Sigmoid colon (tissue), 7 donors: ENCODE results near the gene LYSMD1. TPM values are rescaled to one million over a fixed set of nuclear protein-coding genes. Genes with fewer than 3 reads are reported as not detected.
"Not testable (repeated sequence)": the region's sequence is repeated elsewhere in the genome, so short reads cannot be mapped to it uniquely, and the experiment has no call there.

Experiments used
- DNase-seq: peaks from one replicate; pipeline ENCODE4 v3.0.0-alpha.2; 2019
- H3K27ac ChIP-seq, 4 donors: fragments of 200-600 bp; sonication (generic); one replicate each; pipeline ENCODE4 v1.5.1; 2016 to 2019; ENCODE audit warnings: mild to moderate bottlenecking in 1 of 4
- H3K27me3 ChIP-seq, 3 donors: fragments of 200-600 bp; sonication (generic); one replicate each; pipeline ENCODE4 v1.5.1; 2019; ENCODE audit warnings: mild to moderate bottlenecking in 1 of 3
- H3K36me3 ChIP-seq, 4 donors: fragments of 200-600 bp; sonication (generic); one replicate each; pipeline ENCODE4 v1.5.1; 2016 to 2019
- H3K4me1 ChIP-seq, 4 donors: fragments of 200-600 bp; sonication (generic); one replicate each; pipeline ENCODE4 v1.5.1; 2017 to 2019
- H3K4me3 ChIP-seq, 4 donors: fragments of 200-600 bp; sonication (generic); one replicate each; pipeline ENCODE4 v1.5.1; 2017 to 2019; ENCODE audit warnings: mild to moderate bottlenecking in 2 of 4, moderate library complexity in 1 of 4
- H3K9me3 ChIP-seq, 4 donors: fragments of 200-600 bp in 3 of 4; sonication (generic) in 3 of 4; one replicate each; pipeline versions ENCODE4 v1.5.1 to v1.6.1; 2013 to 2019
- EP300 ChIP-seq, 4 donors: sonication (generic); formaldehyde crosslinking; IDR thresholded peaks; one replicate each; pipeline ENCODE4 v1.6.1; 2017; ENCODE audit warnings: antibody characterized with exemption in 4 of 4
- POLR2A ChIP-seq, 2 donors: fragments of 450-650 bp; IDR thresholded peaks; one replicate each; pipeline ENCODE4 v1.6.1; 2016; ENCODE audit warnings: antibody characterized with exemption in 2 of 2, mild to moderate bottlenecking in 2 of 2, moderate library complexity in 2 of 2
- POLR2AphosphoS5 ChIP-seq, 4 donors: sonication (generic); formaldehyde crosslinking; IDR thresholded peaks; one replicate each; pipeline ENCODE4 v1.6.1; 2017; ENCODE audit warnings: antibody characterized with exemption in 4 of 4
- WGBS, 2 donors: extraction: QIAGEN DNeasy Blood & Tissue Kit; methylation state at CpG; one replicate each; pipeline ENCODE4 v1.1.7; 2013; 5-methylcytosine and 5-hydroxymethylcytosine counted together
- intact Hi-C: fragments of 100-400 bp; cut with DNase I; formaldehyde crosslinking; loops from one replicate; pipeline ENCODE4 v1.15.1; 2023
- polyA plus RNA-seq, 3 donors: library from polyadenylated mRNA; stranded (reverse); fragments of 200-250 nt; gene quantifications; one replicate each; pipeline ENCODE4 v1.2.3, GENCODE V29; 2013
- total RNA-seq, 4 donors: library from RNA; depleted of rRNA; stranded (reverse); fragments of >200 nt; gene quantifications; one replicate each; pipeline ENCODE4 v1.1.0, GENCODE V29; 2016
- TF ChIP-seq, protein P1 (sequence below), 4 experiments: fragments of 450-650 bp in 3 of 4; fragments of 200-600 bp in 1 of 4; IDR thresholded peaks; one replicate each; pipeline ENCODE4 v1.5.1; 2016 to 2019; ENCODE audit warnings: antibody characterized with exemption in 4 of 4, mild to moderate bottlenecking in 3 of 4, moderate library complexity in 2 of 4
- donor health status: healthy with polysubstance abuse.
- donor health status: Bipolar disorder and iron deficiency.
- donor health status: healthy.

Gene LYSMD1
- total RNA-seq = 10 to 100 TPM; 15.5 to 22.7 (median 19.0) TPM
- polyA plus RNA-seq = 1 to 10 TPM; 4.2 to 7.9 (median 7.8) TPM

DNA sequence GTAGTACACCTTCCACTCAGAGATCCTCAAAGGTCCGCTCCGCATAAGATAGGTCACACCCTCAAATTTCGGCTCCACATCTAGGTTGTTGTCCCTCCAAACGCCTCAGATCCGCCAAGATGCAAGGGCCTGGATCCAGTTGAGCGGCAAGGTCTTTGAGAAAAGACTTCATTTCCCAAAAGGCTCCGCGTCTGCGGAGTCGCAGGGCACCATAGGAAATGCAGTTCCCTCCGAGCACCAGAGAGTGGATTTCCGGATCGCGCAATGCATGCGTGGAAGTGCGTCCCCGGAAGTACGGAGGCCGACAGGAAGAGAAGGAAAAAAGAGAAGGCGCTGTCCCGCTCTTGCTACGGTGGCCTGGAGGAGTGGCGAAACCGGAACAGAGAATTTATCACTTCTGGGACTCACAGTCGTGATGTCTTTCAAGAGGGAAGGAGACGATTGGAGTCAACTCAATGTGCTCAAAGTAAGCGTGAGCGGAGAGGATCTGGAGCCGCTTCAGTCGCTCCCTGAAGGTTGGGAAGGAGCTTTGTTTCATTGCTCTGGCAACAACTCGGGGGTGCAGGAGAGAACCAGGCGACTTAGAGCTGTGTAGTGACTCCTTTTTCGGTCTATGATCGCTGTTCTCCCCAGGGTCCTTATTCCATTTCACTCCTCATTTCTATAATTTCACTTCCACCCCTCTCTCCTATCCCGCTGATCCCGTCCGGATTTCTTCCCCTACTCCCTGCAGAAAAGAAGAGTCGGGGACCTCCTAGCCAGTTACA is at the start of gene LYSMD1, which contains the start of gene SCNM1:
TSS of gene LYSMD1 (minus strand) at position 165 of the 767 bp plus-strand sequence. CDS start 644 bp downstream, outside the sequence.
TSS of gene SCNM1 (plus strand) at position 407 of the 767 bp plus-strand sequence. CDS start at position 416, 9 bp downstream.
- peak; percentile 99 for DNase-seq
- WGBS, 2 donors = 0 to 1% methylated on average over 38 of the region's 38 CpGs
- Histone ChIP-seq H3K27ac (peak within 1 kb of the TSS; percentile 84 to 93 (median 92)), H3K4me1 (peaks cover 0 to 32% (median 24%) of the 10 kb centered on the region in 4 donors), H3K36me3 (peaks cover 0 to 57% (median 21%) of the 10 kb centered on the region in 4 donors), H3K27me3 (no peaks in the 10 kb centered on the region), H3K4me3 (peak within 1 kb of the TSS; percentile 56 to 84 (median 78)), H3K9me3 (no peaks in the 10 kb centered on the region)
- intact Hi-C loops = loop anchor here (2.0 kb wide), 1 partner anchor 19 kb away; the partner anchor contains the start of gene SEMA6C
- TF ChIP-seq EP300 (IDR thresholded peaks at IDR 0.05) (peak in 2 of 4 donors; percentile 43 to 86), POLR2AphosphoS5 (IDR thresholded peaks at IDR 0.05) (peak; percentile 84 to 96 (median 90)), POLR2A (IDR thresholded peaks at IDR 0.05) (peak; percentile 27 to 30)
- TF ChIP-seq, protein P1, sequence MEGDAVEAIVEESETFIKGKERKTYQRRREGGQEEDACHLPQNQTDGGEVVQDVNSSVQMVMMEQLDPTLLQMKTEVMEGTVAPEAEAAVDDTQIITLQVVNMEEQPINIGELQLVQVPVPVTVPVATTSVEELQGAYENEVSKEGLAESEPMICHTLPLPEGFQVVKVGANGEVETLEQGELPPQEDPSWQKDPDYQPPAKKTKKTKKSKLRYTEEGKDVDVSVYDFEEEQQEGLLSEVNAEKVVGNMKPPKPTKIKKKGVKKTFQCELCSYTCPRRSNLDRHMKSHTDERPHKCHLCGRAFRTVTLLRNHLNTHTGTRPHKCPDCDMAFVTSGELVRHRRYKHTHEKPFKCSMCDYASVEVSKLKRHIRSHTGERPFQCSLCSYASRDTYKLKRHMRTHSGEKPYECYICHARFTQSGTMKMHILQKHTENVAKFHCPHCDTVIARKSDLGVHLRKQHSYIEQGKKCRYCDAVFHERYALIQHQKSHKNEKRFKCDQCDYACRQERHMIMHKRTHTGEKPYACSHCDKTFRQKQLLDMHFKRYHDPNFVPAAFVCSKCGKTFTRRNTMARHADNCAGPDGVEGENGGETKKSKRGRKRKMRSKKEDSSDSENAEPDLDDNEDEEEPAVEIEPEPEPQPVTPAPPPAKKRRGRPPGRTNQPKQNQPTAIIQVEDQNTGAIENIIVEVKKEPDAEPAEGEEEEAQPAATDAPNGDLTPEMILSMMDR (IDR thresholded peaks at IDR 0.05) = peak in 1 of 4 experiments; percentile 32

DNA sequence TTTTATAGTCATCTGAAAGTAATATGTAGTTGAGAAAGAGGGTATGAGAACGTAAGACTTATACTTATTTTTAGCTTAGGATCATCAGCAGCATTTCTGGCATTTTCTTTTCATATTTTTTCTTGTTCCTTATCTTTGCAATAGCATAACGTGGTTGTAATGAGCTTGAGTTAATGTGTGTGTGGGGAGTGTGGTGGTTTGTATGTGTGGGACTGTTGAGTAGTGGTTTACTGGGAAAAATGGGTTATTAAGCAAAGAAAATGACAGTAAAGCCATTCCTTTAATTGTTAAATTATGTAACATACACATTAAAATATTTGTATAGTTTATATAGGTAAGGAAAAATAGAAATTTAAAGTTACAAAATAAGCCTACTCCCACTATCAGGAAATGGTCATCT is 47.9 kb upstream of the LYSMD1 start:
- 52 to 64% methylated on average over 2 of the region's 2 CpGs for WGBS, 2 donors
- peaks cover 0 to 34% (median 17%) of the 10 kb centered on the region in 4 donors for H3K4me1 ChIP-seq
- DNase-seq = no peak

DNA sequence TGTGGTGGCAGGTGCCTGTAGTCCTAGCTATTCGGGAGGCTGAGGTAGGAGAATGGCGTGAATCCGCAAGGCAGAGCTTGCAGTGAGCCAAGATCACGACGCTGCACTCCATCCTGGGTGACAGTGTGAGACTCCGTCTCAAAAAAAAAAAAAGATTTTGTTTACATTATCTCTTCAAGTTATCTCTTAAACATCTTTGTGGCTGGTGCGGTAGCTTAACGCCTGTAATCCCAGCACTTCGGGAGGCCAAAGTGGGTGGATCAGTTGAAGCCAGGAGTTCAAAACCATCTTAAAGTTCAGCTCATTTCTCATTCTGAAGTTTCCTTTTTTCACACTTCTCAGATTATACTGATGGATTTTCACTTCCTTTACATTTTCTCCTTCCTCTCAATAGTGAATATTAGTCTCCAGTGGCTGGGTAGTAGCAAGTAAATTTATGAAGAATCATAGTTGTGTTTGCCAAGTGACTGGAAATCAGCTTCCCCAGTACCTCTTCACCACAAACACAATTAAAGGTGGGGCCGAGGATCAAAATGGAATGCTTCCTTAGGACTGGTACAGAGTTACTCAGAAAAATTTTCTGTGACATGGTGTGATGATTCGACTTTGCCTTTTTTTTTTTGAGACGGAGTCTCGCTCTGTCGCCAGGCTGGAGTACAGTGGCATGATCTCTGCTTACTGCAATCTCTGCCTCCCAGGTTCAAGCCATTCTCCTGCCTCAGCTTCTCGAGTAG is 46.4 kb upstream of the LYSMD1 start:
- Histone ChIP-seq H3K4me3 (no peak overlapping the region), H3K36me3 (peaks cover 0 to 42% (median 3%) of the 10 kb centered on the region in 4 donors), H3K4me1 (peaks cover 0 to 37% (median 17%) of the 10 kb centered on the region in 4 donors), H3K9me3 (no peaks in the 10 kb centered on the region), H3K27ac (peak overlapping the region in 1 of 4 donors; percentile 46), H3K27me3 (no peaks in the 10 kb centered on the region)
- intact Hi-C loops = no loop called here
- no peak for DNase-seq
- TF ChIP-seq, protein P1 (IDR thresholded peaks at IDR 0.05) = no peak
- TF ChIP-seq POLR2A (IDR thresholded peaks at IDR 0.05) = no peak
- 78 to 88% methylated on average over 15 of the region's 15 CpGs for WGBS, 2 donors

More for the DNA sequence above, 47.9 kb upstream of the LYSMD1 start:
- Histone ChIP-seq H3K9me3 (no peaks in the 10 kb centered on the region), H3K27ac (no peak overlapping the region), H3K36me3 (peaks cover 0 to 28% (median 2%) of the 10 kb centered on the region in 4 donors), H3K27me3 (no peaks in the 10 kb centered on the region), H3K4me3 (no peak overlapping the region)
- TF ChIP-seq POLR2A (IDR thresholded peaks at IDR 0.05) (no peak), EP300 (IDR thresholded peaks at IDR 0.05) (no peak), POLR2AphosphoS5 (IDR thresholded peaks at IDR 0.05) (no peak)
- TF ChIP-seq, protein P1 (IDR thresholded peaks at IDR 0.05) = no peak
- intact Hi-C loops = no loop called here

- 61 to 83% methylated on average over 1 of the region's 1 CpG for WGBS, 2 donors
- Histone ChIP-seq H3K4me3 (no peak overlapping the region), H3K27me3 (no peaks in the 10 kb centered on the region), H3K36me3 (peaks cover 0 to 45% (median 8%) of the 10 kb centered on the region in 4 donors), H3K9me3 (no peaks in the 10 kb centered on the region), H3K27ac (peak overlapping the region in 2 of 4 donors; percentile 46 to 52), H3K4me1 (peaks cover 0 to 44% (median 21%) of the 10 kb centered on the region in 4 donors)
- no peak for DNase-seq
- intact Hi-C loops = no loop called here
- TF ChIP-seq, protein P1 (IDR thresholded peaks at IDR 0.05) = no peak
- TF ChIP-seq POLR2AphosphoS5 (IDR thresholded peaks at IDR 0.05) (no peak), POLR2A (IDR thresholded peaks at IDR 0.05) (no peak), EP300 (IDR thresholded peaks at IDR 0.05) (no peak)
Measured at GRCh38 chr1:151210830-151211229, 45.1 kb upstream of the LYSMD1 start.

DNA sequence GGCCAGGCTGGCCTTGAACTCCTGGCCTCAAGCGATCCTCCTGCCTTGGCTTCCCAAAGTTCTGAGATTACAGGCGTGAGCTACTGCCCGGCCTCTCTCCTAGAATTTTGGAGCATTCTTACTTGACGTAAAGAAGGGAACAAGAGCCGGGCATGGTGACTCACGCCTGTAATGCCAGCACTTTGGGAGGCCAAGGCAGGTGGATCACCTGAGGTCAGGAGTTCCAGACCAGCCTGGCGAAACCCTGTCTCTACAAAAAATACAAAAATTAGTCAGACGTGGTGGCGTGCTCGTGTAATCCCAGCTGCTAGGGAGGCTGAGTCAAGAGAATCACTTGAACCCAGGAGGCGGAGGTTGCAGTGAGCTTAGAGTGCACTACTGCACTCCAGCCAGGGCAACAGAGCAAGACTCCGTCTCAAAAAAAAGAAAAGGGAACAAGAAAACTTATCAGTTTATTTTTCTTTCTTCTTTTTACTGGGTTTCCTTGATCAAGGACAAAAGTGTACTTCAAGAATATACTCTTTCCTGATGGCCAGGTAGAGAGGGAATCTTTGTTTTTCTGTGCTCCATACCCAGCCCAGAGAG is 39.8 kb upstream of the LYSMD1 start:
- H3K27ac ChIP-seq, H3K9me3 ChIP-seq, DNase-seq, H3K27me3 ChIP-seq, H3K4me3 ChIP-seq, intact Hi-C loops: not testable (repeated sequence)
- peaks cover 7 to 57% (median 11%) of the 10 kb centered on the region in 4 donors for H3K36me3 ChIP-seq
- 94 to 96% methylated on average over 12 of the region's 12 CpGs for WGBS, 2 donors
- H3K4me1 ChIP-seq = peaks cover 2 to 54% (median 36%) of the 10 kb centered on the region in 4 donors
